C4-2B (cell line): ENCODE data around the gene GALNT11.

Experiments
- CTCF ChIP-seq: fragments of 450-650 bp; conservative IDR thresholded peaks from 2 replicates; pipeline ENCODE4 v1.5.1; 2017; ENCODE audit warnings: mild to moderate bottlenecking
- ZFX ChIP-seq: fragments of 450-650 bp; IDR thresholded peaks from 2 replicates; pipeline ENCODE4 v1.6.1; 2017

GRCh38 chr7:151999424-152000090 is 25.9 kb upstream of the GALNT11 start:
- TF ChIP-seq CTCF (no peak), ZFX (no peak)
